Gastrocnemius medialis (tissue), 4 donors: Measurements from ENCODE around the gene HSP90AB1. TPM values are rescaled to one million over a fixed set of nuclear protein-coding genes. Genes with fewer than 3 reads are reported as not detected.

Source experiments
- ATAC-seq, 2 donors: fragments of 150-250 bp; one replicate each; pipeline ENCODE4 v1.9.1; 2016
- DNase-seq, 2 donors: peaks; one replicate each; pipeline ENCODE4 v3.0.0-alpha.2; 2019
- H3K27ac ChIP-seq, 4 donors: fragments of 200-600 bp; sonication (generic); 1 replicate in 1 of 4; 2 replicates in 3 of 4; pipeline ENCODE4 v1.5.1; 2016 to 2018; ENCODE audit warnings: mild to moderate bottlenecking in 2 of 4, moderate library complexity in 1 of 4
- H3K27me3 ChIP-seq, 3 donors: fragments of 200-600 bp; sonication (generic) in 2 of 3; 1 replicate in 1 of 3; 2 replicates in 2 of 3; pipeline versions ENCODE4 v1.5.1 to v1.6.0; 2016 to 2019; ENCODE audit warnings: mild to moderate bottlenecking in 1 of 3, moderate library complexity in 1 of 3
- H3K36me3 ChIP-seq, 2 donors: fragments of 200-600 bp; sonication (generic) in 1 of 2; one replicate each; pipeline ENCODE4 v1.5.1; 2017 to 2018
- H3K4me1 ChIP-seq, 2 donors: fragments of 200-600 bp; sonication (generic) in 1 of 2; one replicate each; pipeline ENCODE4 v1.5.1; 2016 to 2017; ENCODE audit warnings: mild to moderate bottlenecking in 2 of 2
- H3K4me3 ChIP-seq, 4 donors: fragments of 200-600 bp; sonication (generic) in 3 of 4; 1 replicate in 1 of 4; 2 replicates in 3 of 4; pipeline ENCODE4 v1.5.1; 2016 to 2019; ENCODE audit warnings: mild to moderate bottlenecking in 2 of 4
- H3K9me3 ChIP-seq, 3 donors: fragments of 200-600 bp; sonication (generic) in 2 of 3; 1 replicate in 1 of 3; 2 replicates in 2 of 3; pipeline ENCODE4 v1.5.1; 2016 to 2019
- CTCF ChIP-seq, 5 experiments: fragments of 450-650 bp in 3 of 5; fragments of 200-600 bp in 2 of 5; sonication (generic) in 2 of 5; IDR thresholded peaks in 4 of 5; conservative IDR thresholded peaks in 1 of 5; 1 replicate in 4 of 5; 2 replicates in 1 of 5; pipeline ENCODE4 v1.5.1; 2016 to 2019; ENCODE audit warnings: antibody characterized with exemption in 5 of 5, mild to moderate bottlenecking in 3 of 5, moderate library complexity in 3 of 5
- POLR2A ChIP-seq, 2 donors: fragments of 450-650 bp; IDR thresholded peaks; one replicate each; pipeline ENCODE4 v1.6.1; 2017; ENCODE audit warnings: antibody characterized with exemption in 2 of 2, mild to moderate bottlenecking in 2 of 2, moderate library complexity in 2 of 2
- in situ Hi-C, 4 donors: fragments of 200-750 bp; cut with MboI; loops; one replicate each; pipeline versions ENCODE4 v1.15.0 to v1.8.0; 2017; ENCODE audit warnings: low sequenced_read_pairs in 4 of 4
- intact Hi-C: fragments of 100-400 bp; cut with DNase I; formaldehyde crosslinking; loops from one replicate; pipeline ENCODE4 v1.15.1; 2023; ENCODE audit warnings: low total_unique reads
- total RNA-seq, 4 donors: library from RNA; depleted of rRNA; stranded (reverse); fragments of >200 nt; gene quantifications; one replicate each; pipeline versions ENCODE4 v1.1.0 to v1.2.3, GENCODE V29; 2016

Gene HSP90AB1
- total RNA-seq, 4 donors from 2014 or later = 878 to 1,576 (median 1,106) TPM

GRCh38 chr6:44227148-44227793, 19.6 kb upstream of the HSP90AB1 start:
- TF ChIP-seq CTCF (IDR thresholded peaks at IDR 0.05 in 4 of 5, conservative IDR thresholded peaks at IDR 0.05 in 1 of 5) = no peak
- Histone ChIP-seq H3K36me3 (peaks cover 0 to 7% of the 10 kb centered on the region in 2 donors), H3K27me3 (no peaks in the 10 kb centered on the region), H3K4me1 (peaks cover 72 to 77% of the 10 kb centered on the region in 2 donors), H3K27ac (peak overlapping the region; percentile 95 to 99 (median 98)), H3K4me3 (peak overlapping the region; percentile 31 to 51 (median 42)), H3K9me3 (no peaks in the 10 kb centered on the region)
- intact Hi-C loops = loop anchor here (5.0 kb wide), 1 partner anchor 235 kb away; no protein-coding TSS in a partner anchor
- in situ Hi-C loops = loop anchor here in 1 of 4 donors (25.0 kb wide), 1 partner anchor 115 kb away; no protein-coding TSS in a partner anchor
- ATAC-seq (peak in 1 of 2 donors; percentile 10), DNase-seq (no peak)

DNA sequence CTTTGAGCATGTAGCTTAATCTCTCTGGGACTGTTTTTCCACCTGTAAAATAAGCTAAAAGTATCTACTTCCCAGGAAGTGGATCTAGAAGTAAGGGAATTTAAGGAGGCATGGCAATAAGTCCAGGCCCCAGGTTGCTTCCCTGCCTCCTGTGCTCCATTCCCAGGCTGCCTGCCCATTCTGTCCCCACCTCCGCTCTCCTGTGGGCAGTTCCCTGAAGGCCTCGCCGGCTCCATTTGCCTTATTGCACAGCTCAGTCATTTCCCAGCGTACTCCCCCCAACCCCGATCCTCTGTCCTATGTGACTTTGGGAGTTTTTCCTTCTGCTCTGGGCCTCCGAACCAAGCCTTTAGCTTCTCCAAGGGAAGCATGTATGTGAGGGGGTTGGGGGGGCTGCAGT, 18.9 kb upstream of the HSP90AB1 start:
- no peak for DNase-seq
- in situ Hi-C loops (loop anchor here in 1 of 4 donors (25.0 kb wide), 1 partner anchor 116 kb away; no protein-coding TSS in a partner anchor), intact Hi-C loops (loop anchor here (5.0 kb wide), 1 partner anchor 236 kb away; no protein-coding TSS in a partner anchor)
- Histone ChIP-seq H3K4me3 (peak overlapping the region; percentile 31 to 51 (median 42)), H3K36me3 (peaks cover 0 to 8% of the 10 kb centered on the region in 2 donors), H3K9me3 (no peaks in the 10 kb centered on the region), H3K27me3 (no peaks in the 10 kb centered on the region), H3K27ac (peak overlapping the region; percentile 95 to 99 (median 98)), H3K4me1 (peaks cover 71 to 75% of the 10 kb centered on the region in 2 donors)
- no peak for TF ChIP-seq CTCF (IDR thresholded peaks at IDR 0.05 in 4 of 5, conservative IDR thresholded peaks at IDR 0.05 in 1 of 5)
- no peak for TF ChIP-seq POLR2A (IDR thresholded peaks at IDR 0.05)
- ATAC-seq = no peak

- Histone ChIP-seq H3K4me3 (peak overlapping the region in 3 of 4 donors; percentile 31 to 51 (median 41)), H3K36me3 (peaks cover 0 to 8% of the 10 kb centered on the region in 2 donors), H3K4me1 (peaks cover 75 to 79% of the 10 kb centered on the region in 2 donors), H3K27me3 (no peaks in the 10 kb centered on the region), H3K9me3 (no peaks in the 10 kb centered on the region), H3K27ac (peak overlapping the region; percentile 95 to 99 (median 98))
- TF ChIP-seq CTCF (IDR thresholded peaks at IDR 0.05 in 4 of 5, conservative IDR thresholded peaks at IDR 0.05 in 1 of 5) (no peak), POLR2A (IDR thresholded peaks at IDR 0.05) (no peak)
- intact Hi-C loops = loop anchor here (5.0 kb wide), 1 partner anchor 236 kb away; no protein-coding TSS in a partner anchor
- ATAC-seq = peak in 1 of 2 donors; percentile 2
- in situ Hi-C loops = loop anchor here in 1 of 4 donors (25.0 kb wide), 1 partner anchor 116 kb away; no protein-coding TSS in a partner anchor
- no peak for DNase-seq
Observed at GRCh38 chr6:44228433-44228832, 18.5 kb upstream of the HSP90AB1 start.

DNA sequence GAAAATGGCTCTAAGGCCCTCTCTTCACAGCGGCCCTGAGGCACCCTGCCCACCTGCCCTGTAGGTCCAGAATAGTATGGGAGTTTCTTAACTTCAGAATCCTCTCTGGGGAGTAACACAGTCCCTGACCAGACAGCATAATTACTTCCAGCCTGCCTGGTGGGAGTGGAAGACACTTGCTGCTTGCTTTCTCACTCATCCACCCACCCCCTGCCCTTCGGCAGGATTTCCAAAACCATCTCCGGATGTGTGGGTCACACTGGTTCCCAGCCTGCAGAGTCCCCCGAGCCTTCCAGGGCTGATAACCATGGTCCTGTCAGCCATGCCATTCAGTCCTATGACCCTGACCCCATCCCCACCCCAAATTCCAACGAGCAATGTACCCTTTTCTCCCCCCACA, 18.1 kb upstream of the HSP90AB1 start:
- Histone ChIP-seq H3K36me3 (peaks cover 0 to 8% of the 10 kb centered on the region in 2 donors), H3K27ac (peak overlapping the region; percentile 95 to 99 (median 98)), H3K4me3 (no peak overlapping the region), H3K4me1 (peaks cover 79 to 81% of the 10 kb centered on the region in 2 donors), H3K27me3 (no peaks in the 10 kb centered on the region), H3K9me3 (no peaks in the 10 kb centered on the region)
- ATAC-seq (peak in 1 of 2 donors; percentile 3), DNase-seq (no peak)
- in situ Hi-C loops (loop anchor here in 1 of 4 donors (25.0 kb wide), 1 partner anchor 117 kb away; no protein-coding TSS in a partner anchor), intact Hi-C loops (loop anchor here (5.0 kb wide), 1 partner anchor 237 kb away; no protein-coding TSS in a partner anchor)
- no peak for TF ChIP-seq POLR2A (IDR thresholded peaks at IDR 0.05)
- TF ChIP-seq CTCF (IDR thresholded peaks at IDR 0.05 in 4 of 5, conservative IDR thresholded peaks at IDR 0.05 in 1 of 5) = no peak
